DND-41 (cell line): Measurements from ENCODE around the gene SEC61B.

Experiments
- ATAC-seq: fragments of 200-7000 bp; cut with Tn5 transposase; 3 replicates; pipeline ENCODE4 v1.9.1; 2021; ENCODE audit warnings: low read depth; ENCODE audit not compliant: insufficient read depth
- DNase-seq: peaks from one replicate; pipeline ENCODE4 v3.0.0-alpha.2; 2020
- H2AFZ ChIP-seq: 2 replicates; pipeline ENCODE4 v1.6.0; 2012; ENCODE audit warnings: low read depth, low read length
- H3K27ac ChIP-seq: 2 replicates; pipeline ENCODE4 v1.5.1; 2012; ENCODE audit warnings: low read length, inconsistent platforms
- H3K27me3 ChIP-seq: fragments of 200-600 bp; sonication (generic); 2 replicates; pipeline ENCODE4 v1.6.0; 2012; ENCODE audit warnings: low read length, mild to moderate bottlenecking, inconsistent platforms; ENCODE audit not compliant: insufficient read depth, poor library complexity
- H3K36me3 ChIP-seq: 2 replicates; pipeline ENCODE4 v1.5.1; 2012; ENCODE audit warnings: low read length, inconsistent platforms; ENCODE audit not compliant: insufficient read depth
- H3K4me1 ChIP-seq: 2 replicates; pipeline ENCODE4 v1.5.1; 2012; ENCODE audit warnings: mild to moderate bottlenecking, low read length; ENCODE audit not compliant: insufficient read depth
- H3K4me2 ChIP-seq: 2 replicates; pipeline ENCODE4 v1.6.0; 2012; ENCODE audit warnings: mild to moderate bottlenecking, moderate library complexity, low read length, inconsistent platforms; ENCODE audit not compliant: insufficient read depth
- H3K4me3 ChIP-seq, 2 experiments: fragments of 200-600 bp in 1 of 2; shearing (Covaris generic) in 1 of 2; 2 replicates each; pipeline ENCODE4 v1.5.1; 2012 to 2016; ENCODE audit warnings: inconsistent platforms in 2 of 2, low read length in 2 of 2, mild to moderate bottlenecking in 2 of 2, low read depth in 1 of 2, moderate library complexity in 1 of 2
- H3K79me2 ChIP-seq: 2 replicates; pipeline ENCODE4 v1.6.0; 2012; ENCODE audit warnings: low read length, inconsistent platforms; ENCODE audit not compliant: insufficient read depth
- H3K9ac ChIP-seq: 2 replicates; pipeline ENCODE4 v1.6.0; 2012; ENCODE audit warnings: low read depth, mild to moderate bottlenecking, inconsistent platforms, low read length, moderate library complexity
- H3K9me3 ChIP-seq: 2 replicates; pipeline ENCODE4 v1.5.1; 2012; ENCODE audit warnings: low read length, moderate library complexity, mild to moderate bottlenecking, inconsistent platforms; ENCODE audit not compliant: insufficient read depth, severe bottlenecking
- H4K20me1 ChIP-seq: 2 replicates; pipeline ENCODE4 v1.6.0; 2012; ENCODE audit warnings: low read length; ENCODE audit not compliant: insufficient read depth
- CTCF ChIP-seq: IDR thresholded peaks from 2 replicates; pipeline ENCODE4 v1.5.1; 2012; ENCODE audit warnings: borderline replicate concordance, low read length, moderate library complexity, mild to moderate bottlenecking; ENCODE audit not compliant: poor library complexity, severe bottlenecking; ENCODE audit errors: extremely low read depth
- EZH2 ChIP-seq: IDR thresholded peaks from 3 replicates; pipeline ENCODE4 v1.6.1; 2012; ENCODE audit warnings: borderline replicate concordance, low read depth, mild to moderate bottlenecking, moderate library complexity, low read length, inconsistent platforms; ENCODE audit not compliant: severe bottlenecking

SEC61B gene

GRCh38 chr9:99221621-99222415 is at the start of gene SEC61B, which contains the start of gene ALG2:
SEC61B (plus strand) TSS chr9:99222282; CDS start chr9:99222364, 82 bp downstream.
ALG2 (minus strand) TSS chr9:99221942; CDS start chr9:99221894, 48 bp downstream.
- TF ChIP-seq EZH2 (no peak), CTCF (no peak)
- peaks cover 39% of the 10 kb centered on the region for H3K36me3 ChIP-seq
- H3K4me1 ChIP-seq = peaks cover 41% of the 10 kb centered on the region
- H3K4me2 ChIP-seq = peak within 1 kb of the TSS; percentile 78
- no peaks in the 10 kb centered on the region for H3K9me3 ChIP-seq
- H3K79me2 ChIP-seq = peaks cover 84% of the 10 kb centered on the region
- ATAC-seq (peak; percentile 93), DNase-seq (peak; percentile 91)
- H4K20me1 ChIP-seq = peaks cover 37% of the 10 kb centered on the region; the same call in 1 of the 2 replicates
- peak within 1 kb of the TSS; percentile 99 for H3K4me3 ChIP-seq
- peak within 1 kb of the TSS; percentile 97 for H3K27ac ChIP-seq
- peak within 1 kb of the TSS; percentile 95 for H3K9ac ChIP-seq
- peak within 1 kb of the TSS; percentile 97 for H2AFZ ChIP-seq
- H3K27me3 ChIP-seq = no peaks in the 10 kb centered on the region

- Histone ChIP-seq H3K9ac (no peak overlapping the region), H3K9me3 (no peaks in the 10 kb centered on the region), H4K20me1 (no peaks in the 10 kb centered on the region), H3K27me3 (peaks cover 3% of the 10 kb centered on the region), H3K4me3 (no peak overlapping the region), H2AFZ (no peak overlapping the region), H3K4me1 (no peaks in the 10 kb centered on the region), H3K27ac (no peak overlapping the region), H3K36me3 (no peaks in the 10 kb centered on the region), H3K79me2 (no peaks in the 10 kb centered on the region), H3K4me2 (no peak overlapping the region)
- TF ChIP-seq EZH2 (no peak), CTCF (no peak)
- ATAC-seq (no peak), DNase-seq (no peak)
These were observed 48.2 kb upstream of the SEC61B start for GRCh38 chr9:99173570-99174504.

- TF ChIP-seq EZH2 (no peak), CTCF (no peak)
- H3K9ac ChIP-seq = no peak overlapping the region
- no peaks in the 10 kb centered on the region for H3K79me2 ChIP-seq
- H3K27me3 ChIP-seq = peaks cover 5% of the 10 kb centered on the region
- no peak overlapping the region for H3K4me2 ChIP-seq
- no peak for DNase-seq
- H4K20me1 ChIP-seq = no peaks in the 10 kb centered on the region
- H3K27ac ChIP-seq = no peak overlapping the region
- ATAC-seq = no peak
- no peaks in the 10 kb centered on the region for H3K36me3 ChIP-seq
- H2AFZ ChIP-seq = no peak overlapping the region
- H3K4me1 ChIP-seq = no peaks in the 10 kb centered on the region
- H3K9me3 ChIP-seq = no peaks in the 10 kb centered on the region
- no peak overlapping the region for H3K4me3 ChIP-seq
These were observed 45.5 kb upstream of the SEC61B start for GRCh38 chr9:99176527-99177013.
